Measurements from ENCODE around the gene DNAJC1.
"Not testable (repeated sequence)": the region's sequence is repeated elsewhere in the genome, so short reads cannot be mapped to it uniquely, and the experiment has no call there.

Gene DNAJC1

GRCh38 chr10:21826725-21827124 lies 176.8 kb downstream of the DNAJC1 start:
- DNase-seq (ENCODE audit: low spot score), result no peak

DNA sequence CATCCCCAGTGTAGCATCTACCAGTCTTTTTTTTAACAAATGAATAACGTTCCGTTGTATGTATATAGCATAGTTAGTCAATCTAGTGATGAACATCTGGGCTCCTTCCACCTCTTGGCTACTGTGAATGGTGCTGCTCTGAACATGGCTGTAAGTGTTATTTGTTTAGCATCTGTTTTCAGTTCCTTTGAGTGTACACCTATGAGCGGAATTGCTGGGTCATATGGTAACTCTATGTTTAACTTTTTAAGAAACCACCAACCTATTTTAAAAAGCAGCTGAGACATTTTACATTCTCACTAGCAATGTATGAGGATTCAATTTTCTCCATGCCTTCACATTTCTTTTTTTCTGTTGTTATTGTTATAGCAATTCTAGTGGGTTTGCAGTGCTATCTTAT lies 178.2 kb downstream of the DNAJC1 start:
- DNase-seq (ENCODE audit: low spot score), result no peak

DNA sequence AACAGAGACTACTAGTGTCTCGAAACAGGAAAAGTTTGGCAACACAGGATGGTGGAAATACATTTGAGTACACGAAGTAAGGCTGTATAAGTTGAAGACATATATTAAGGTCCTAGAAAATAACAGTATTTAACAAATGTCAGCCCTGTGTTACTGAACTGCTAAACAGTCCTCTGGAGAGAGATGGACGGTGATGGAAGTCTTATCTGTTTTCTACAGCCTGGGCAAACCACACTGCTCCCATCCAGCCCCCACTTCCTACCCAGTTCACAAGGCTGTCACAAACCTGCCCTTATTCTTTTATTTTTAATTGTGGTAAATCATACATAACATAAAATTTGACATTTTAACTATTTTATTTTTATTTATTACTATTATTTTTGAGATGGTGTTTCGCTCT lies 179.1 kb downstream of the DNAJC1 start:
- no peak for DNase-seq (ENCODE audit: low spot score)

- DNase-seq (ENCODE audit: low spot score), result no peak
Observed at GRCh38 chr10:21823617-21824016, 179.9 kb downstream of the DNAJC1 start.

GRCh38 chr10:21822273-21822672 lies 181.3 kb downstream of the DNAJC1 start:
- not testable (repeated sequence) for DNase-seq (ENCODE audit: low spot score)

GRCh38 chr10:21820952-21821351 lies 182.6 kb downstream of the DNAJC1 start:
- DNase-seq (ENCODE audit: low spot score), result no peak

DNA sequence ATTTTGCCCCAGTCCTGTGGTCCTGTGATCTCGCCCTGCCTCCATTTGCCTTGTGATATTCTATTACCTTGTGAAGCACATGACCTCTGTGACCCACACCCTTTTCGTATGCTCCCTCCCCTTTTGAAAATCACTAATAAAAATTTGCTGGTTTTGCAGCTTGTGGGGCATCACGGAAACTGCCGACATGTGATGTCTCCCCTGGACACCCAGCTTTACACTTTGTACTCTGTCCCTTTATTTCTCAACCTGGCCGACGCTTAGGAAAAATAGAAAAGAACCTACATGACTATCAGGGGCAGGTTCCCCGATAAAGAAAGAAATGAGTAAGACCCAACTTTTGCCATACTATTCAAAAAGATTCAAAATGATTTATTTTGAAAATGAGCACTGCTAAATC lies 185.1 kb downstream of the DNAJC1 start:
- not testable (repeated sequence) for DNase-seq (ENCODE audit: low spot score)

DNA sequence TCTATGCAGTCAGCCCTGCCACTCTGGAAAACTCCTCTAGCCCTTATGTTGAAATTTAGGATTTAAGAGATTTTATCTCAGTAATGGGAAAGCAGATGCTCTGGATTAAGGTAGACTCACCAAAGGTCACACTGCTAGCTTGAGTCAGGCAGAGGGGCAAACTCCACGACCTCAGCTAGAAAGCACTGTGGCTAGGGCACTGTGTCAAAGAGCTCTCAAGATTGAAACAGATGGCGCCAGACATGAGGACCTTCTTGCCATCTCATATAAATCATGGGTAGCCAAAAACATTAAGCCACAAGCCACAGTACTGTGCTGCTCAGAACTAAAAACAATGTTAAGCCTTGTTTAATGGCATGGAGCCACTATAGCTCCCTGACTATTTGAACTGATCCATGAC lies 188.7 kb downstream of the DNAJC1 start:
- DNase-seq (ENCODE audit: low spot score), result no peak

- no peak for DNase-seq (ENCODE audit: low spot score)
Observed at GRCh38 chr10:21813946-21814345, 189.6 kb downstream of the DNAJC1 start.

- DNase-seq (ENCODE audit: low spot score), result no peak
Observed at GRCh38 chr10:21811245-21811585, 192.3 kb downstream of the DNAJC1 start.

DNA sequence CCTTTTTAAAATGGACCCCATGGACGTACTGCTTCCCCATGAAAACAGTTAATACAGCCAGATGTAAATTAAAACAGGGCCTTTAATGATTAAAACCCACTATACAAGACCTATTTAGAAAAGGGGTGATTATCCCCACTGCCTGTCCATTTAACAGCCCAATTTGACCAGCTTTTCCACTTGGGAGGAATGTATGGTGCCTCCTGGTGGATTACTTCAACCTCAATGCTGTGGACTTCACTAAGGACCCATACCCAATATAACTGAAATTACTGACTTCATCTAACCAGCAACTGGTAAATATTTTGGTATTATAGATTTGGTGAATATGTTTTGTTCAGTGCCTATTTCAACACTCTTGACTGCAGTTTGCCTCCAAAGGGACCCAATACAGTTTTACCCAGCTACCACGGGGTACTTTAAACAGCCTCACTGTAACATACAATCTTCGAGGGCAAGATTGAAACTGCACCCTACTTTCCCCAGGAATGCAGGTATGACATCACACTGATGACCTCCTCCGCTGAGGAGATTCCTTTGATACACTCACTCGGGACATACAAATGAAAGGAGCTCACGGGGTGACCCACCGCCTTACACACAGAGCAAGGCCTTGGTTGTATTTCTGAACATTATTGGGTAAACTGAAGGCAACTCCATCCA lies 192.8 kb downstream of the DNAJC1 start:
- no peak for DNase-seq (ENCODE audit: low spot score)

DNA sequence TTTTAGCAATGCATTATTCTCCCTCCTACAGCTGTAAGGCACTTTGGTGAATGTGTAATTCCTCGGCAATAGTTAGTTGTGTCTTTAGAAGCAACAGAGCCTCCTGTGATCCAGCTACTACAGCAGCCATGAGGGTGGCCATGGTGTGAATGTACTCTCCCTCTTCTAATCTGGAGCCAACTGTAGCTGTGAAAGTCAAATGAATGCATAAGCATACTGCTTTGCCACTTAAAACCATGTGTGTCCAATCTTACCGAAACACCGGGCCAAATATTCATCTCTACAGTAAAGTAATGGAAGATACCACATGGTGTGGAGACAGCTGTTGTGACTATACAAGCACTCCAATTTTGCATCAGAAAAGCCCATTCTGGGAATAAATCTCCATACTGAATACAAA lies 195.0 kb downstream of the DNAJC1 start:
- DNase-seq (ENCODE audit: low spot score), result no peak

- no peak for DNase-seq (ENCODE audit: low spot score)
Observed at GRCh38 chr10:21807180-21807579, 196.3 kb downstream of the DNAJC1 start.

GRCh38 chr10:21803374-21803773 lies 200.2 kb downstream of the DNAJC1 start:
- no peak for DNase-seq (ENCODE audit: low spot score)

- DNase-seq (ENCODE audit: low spot score), result no peak
Observed at GRCh38 chr10:21801609-21802008, 201.9 kb downstream of the DNAJC1 start.

- DNase-seq (ENCODE audit: low spot score), result no peak
Observed at GRCh38 chr10:21797984-21798765, 205.4 kb downstream of the DNAJC1 start.

DNA sequence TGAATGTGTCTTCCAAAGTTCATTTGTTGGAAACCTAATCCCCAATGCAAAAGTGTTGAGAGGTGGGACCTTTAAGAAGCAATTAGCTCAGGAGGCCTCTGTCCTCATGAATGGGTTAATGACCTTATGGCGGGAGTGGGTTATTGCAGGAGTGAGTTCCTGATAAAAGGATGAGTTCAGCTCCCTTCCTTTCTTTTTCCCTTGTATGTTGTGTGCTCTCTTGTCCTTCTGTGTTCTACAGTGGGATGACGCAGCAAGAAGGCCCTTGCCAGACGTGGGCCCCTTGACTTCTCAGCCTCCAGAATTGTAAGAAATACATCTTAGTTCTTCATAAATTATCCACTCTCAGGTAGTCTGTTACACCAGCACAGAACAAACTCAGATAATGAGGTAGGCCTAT lies 206.0 kb downstream of the DNAJC1 start:
- DNase-seq (ENCODE audit: low spot score), result no peak

DNA sequence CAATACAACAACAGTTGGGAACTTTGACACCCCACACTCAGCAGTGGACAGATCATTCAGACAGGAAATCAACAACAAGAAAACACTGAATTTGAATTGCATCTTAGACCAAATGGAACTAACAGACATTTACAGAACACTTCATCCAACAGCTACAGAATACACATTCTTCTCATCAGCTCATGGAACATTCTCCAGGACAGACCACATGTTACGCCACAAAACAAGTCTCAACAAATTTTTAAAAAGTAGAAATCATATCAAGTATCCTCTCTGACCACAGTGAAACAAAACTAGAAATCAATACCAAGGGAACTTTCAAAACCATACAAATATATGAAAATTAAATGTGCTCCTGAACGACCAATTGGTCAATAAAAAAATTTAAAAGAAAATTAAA lies 212.3 kb downstream of the DNAJC1 start:
- no peak for DNase-seq (ENCODE audit: low spot score)

DNA sequence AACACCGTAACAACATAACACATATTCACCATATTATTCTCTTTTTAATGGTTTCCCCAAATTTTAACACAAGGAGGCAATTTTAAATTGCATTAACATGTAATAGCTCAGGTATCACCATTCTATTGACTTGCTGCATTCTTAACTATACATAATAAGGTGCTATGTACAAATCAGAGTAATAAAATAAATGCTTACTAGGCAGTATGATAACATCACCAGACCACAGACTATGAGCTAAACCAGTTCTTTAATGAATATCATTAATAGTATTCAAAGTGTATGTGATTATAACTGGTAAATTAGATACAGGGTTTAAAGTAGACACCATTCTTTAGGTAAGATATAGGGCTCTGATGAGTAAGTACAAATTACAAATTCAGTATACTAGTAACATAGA lies 226.6 kb downstream of the DNAJC1 start:
- DNase-seq (ENCODE audit: low spot score), result no peak

DNA sequence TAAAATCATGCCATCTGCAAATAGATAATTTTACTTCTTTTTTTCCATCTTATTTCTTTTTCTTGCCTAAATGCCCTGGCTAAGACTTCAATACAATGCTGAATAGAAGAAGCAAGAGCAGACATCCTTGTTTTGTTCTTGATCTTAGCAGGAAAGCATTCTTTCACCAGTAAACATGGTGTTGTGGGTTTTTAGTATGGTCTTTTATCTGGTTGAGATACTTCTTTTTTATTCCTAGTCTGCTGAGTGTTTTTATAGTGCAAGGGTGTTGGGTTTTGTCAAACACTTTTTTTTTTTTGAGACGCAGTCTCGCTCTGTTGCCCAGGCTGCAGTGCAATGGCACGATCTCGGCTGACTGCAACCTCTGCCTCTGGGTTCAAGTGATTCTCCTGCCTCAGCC lies 232.3 kb downstream of the DNAJC1 start:
- no peak for DNase-seq (ENCODE audit: low spot score)

GRCh38 chr10:21769041-21769440 lies 234.5 kb downstream of the DNAJC1 start:
- no peak for DNase-seq (ENCODE audit: low spot score)

DNA sequence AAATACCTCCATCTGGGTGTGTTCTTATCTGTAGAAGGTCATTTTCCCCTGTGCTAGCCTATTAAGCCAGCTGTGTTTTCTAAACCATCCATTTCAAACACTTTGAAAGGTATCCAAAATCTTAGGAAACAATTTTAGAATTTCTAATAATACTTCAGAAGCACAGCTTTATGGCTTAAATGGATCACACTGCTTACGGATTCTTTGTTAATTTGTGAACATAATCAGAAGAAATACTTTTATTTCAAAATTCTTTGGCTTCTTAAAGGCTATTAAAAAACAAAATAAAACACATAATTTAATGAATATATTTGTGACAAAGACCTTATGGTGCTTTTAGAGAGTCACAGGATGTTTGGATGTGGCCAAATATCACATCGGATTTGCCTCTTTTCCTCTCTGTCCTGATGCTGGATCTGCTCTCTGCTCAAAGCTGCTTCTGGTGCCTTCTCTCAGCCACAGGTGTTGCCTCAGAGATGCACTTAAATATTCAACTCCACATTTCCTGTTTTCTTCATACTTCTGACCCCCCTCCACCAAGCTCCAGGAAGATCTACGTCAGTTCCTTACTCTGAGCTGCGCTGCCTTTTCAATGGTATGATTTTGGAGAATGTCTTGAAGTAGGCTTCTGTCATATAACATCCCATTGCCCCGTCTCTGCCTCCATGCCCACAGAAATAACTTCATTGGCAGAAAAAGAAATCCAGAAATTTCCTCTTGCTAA lies 238.9 kb downstream of the DNAJC1 start:
- DNase-seq (ENCODE audit: low spot score), result no peak

- no peak for DNase-seq (ENCODE audit: low spot score)
Observed at GRCh38 chr10:21760332-21760731, 243.2 kb downstream of the DNAJC1 start.
